Liver (tissue), 3 donors: ENCODE results near the gene SNX7.

Experiments used
- ATF3 ChIP-seq: IDR thresholded peaks from 2 replicates; pipeline ENCODE4 v1.6.1; 2016; ENCODE audit warnings: antibody characterized with exemption
- CTCF ChIP-seq: fragments of 150-350 bp; IDR thresholded peaks from 2 replicates; pipeline ENCODE4 v1.5.1; 2017; ENCODE audit warnings: improper control_type of control experiment, low read depth, low read length; ENCODE audit not compliant: missing input control
- EGR1 ChIP-seq, 2 donors: IDR thresholded peaks; 2 replicates each; pipeline ENCODE4 v1.6.1; 2016 to 2018; ENCODE audit warnings: antibody characterized with exemption in 2 of 2, low read depth in 2 of 2
- HNF4G ChIP-seq: IDR thresholded peaks from 2 replicates; pipeline ENCODE4 v1.6.1; 2016; ENCODE audit warnings: antibody characterized with exemption
- JUND ChIP-seq, 2 donors: IDR thresholded peaks; 2 replicates each; pipeline ENCODE4 v1.6.1; 2016; ENCODE audit warnings: antibody characterized with exemption in 2 of 2
- RAD21 ChIP-seq, 2 donors: IDR thresholded peaks; 2 replicates each; pipeline ENCODE4 v1.6.1; 2016; ENCODE audit warnings: antibody characterized with exemption in 2 of 2, mild to moderate bottlenecking in 2 of 2
- REST ChIP-seq: IDR thresholded peaks from 2 replicates; pipeline ENCODE4 v1.6.1; 2016; ENCODE audit warnings: antibody characterized with exemption, mild to moderate bottlenecking
- RXRA ChIP-seq, 2 donors: IDR thresholded peaks; 2 replicates each; pipeline ENCODE4 v1.6.1; 2017 to 2018; ENCODE audit warnings: antibody characterized with exemption in 2 of 2, mild to moderate bottlenecking in 1 of 2
- SP1 ChIP-seq: IDR thresholded peaks from 2 replicates; pipeline ENCODE4 v1.6.1; 2018; ENCODE audit warnings: antibody characterized with exemption, mild to moderate bottlenecking
- YY1 ChIP-seq: IDR thresholded peaks from 2 replicates; pipeline ENCODE4 v1.6.1; 2016; ENCODE audit warnings: antibody characterized with exemption, mild to moderate bottlenecking
- ZBTB33 ChIP-seq: IDR thresholded peaks from 2 replicates; pipeline ENCODE4 v1.6.1; 2016; ENCODE audit warnings: antibody characterized with exemption
- donor health status: healthy.
- donor health status: healthy.

- no peak for TF ChIP-seq CTCF
- TF ChIP-seq JUND (IDR thresholded peaks at IDR 0.05) = no peak
- TF ChIP-seq RAD21 (IDR thresholded peaks at IDR 0.05) = no peak
- no peak for TF ChIP-seq EGR1 (IDR thresholded peaks at IDR 0.05; ENCODE audit: low read depth in 2 of 2)
- no peak for TF ChIP-seq HNF4G
- no peak for TF ChIP-seq SP1
- no peak for TF ChIP-seq RXRA (IDR thresholded peaks at IDR 0.05)
- no peak for TF ChIP-seq YY1
- no peak for TF ChIP-seq ATF3
- no peak for TF ChIP-seq REST
- no peak for TF ChIP-seq ZBTB33
Observed at GRCh38 chr1:98792123-98792522, 130.6 kb downstream of the SNX7 start.
